B cell (primary cell): ENCODE measurements around the gene SENP2.

Experiments used
- EZH2 ChIP-seq: IDR thresholded peaks from 2 replicates; pipeline ENCODE4 v1.6.1; 2012; ENCODE audit warnings: borderline replicate concordance, low read depth, mild to moderate bottlenecking, moderate library complexity, low read length; ENCODE audit not compliant: insufficient read depth, poor library complexity, severe bottlenecking
- TF ChIP-seq, protein P1 (sequence below): fragments of 200-600 bp; IDR thresholded peaks from one replicate; pipeline ENCODE4 v1.8.0; 2022; ENCODE audit warnings: antibody characterized with exemption, mild to moderate bottlenecking

DNA sequence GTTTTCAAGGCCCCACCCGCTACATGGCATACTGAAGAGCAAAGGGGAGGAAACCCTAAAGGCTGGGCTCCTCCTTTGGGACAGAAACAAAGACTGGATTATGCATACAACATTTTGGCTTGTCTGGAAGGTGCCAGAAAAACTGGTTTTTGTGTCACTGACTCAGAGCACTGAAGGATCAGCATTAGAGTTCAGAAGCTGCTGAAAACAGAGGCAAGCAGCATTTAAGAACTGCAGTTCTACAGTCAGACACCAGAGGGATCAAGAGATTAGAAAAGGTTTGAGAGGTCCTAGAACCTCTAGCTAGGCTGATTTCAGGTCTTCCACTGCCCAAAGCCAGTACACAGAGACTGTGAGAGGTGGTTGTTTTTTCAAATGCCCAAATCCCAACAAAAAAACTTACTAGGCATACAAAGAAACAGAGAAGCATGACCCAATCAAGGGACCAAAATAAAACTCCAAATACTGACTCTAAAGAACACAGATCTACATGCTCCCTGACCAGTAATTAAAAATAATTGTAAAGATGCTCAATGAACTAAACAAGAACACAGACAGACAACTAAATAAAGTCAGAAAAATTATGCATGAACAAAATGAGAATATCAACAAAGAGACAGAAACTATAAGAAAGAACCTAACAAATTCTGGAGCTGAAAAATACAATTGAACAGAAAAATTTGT lies 91.2 kb downstream of the SENP2 start:
- TF ChIP-seq, protein P1, sequence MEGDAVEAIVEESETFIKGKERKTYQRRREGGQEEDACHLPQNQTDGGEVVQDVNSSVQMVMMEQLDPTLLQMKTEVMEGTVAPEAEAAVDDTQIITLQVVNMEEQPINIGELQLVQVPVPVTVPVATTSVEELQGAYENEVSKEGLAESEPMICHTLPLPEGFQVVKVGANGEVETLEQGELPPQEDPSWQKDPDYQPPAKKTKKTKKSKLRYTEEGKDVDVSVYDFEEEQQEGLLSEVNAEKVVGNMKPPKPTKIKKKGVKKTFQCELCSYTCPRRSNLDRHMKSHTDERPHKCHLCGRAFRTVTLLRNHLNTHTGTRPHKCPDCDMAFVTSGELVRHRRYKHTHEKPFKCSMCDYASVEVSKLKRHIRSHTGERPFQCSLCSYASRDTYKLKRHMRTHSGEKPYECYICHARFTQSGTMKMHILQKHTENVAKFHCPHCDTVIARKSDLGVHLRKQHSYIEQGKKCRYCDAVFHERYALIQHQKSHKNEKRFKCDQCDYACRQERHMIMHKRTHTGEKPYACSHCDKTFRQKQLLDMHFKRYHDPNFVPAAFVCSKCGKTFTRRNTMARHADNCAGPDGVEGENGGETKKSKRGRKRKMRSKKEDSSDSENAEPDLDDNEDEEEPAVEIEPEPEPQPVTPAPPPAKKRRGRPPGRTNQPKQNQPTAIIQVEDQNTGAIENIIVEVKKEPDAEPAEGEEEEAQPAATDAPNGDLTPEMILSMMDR = peak; percentile 33
- no peak for TF ChIP-seq EZH2
